CD4-positive, alpha-beta T cell (primary cell): ENCODE results near the gene AEBP1. TPM values are rescaled to one million over a fixed set of nuclear protein-coding genes. Genes with fewer than 3 reads are reported as not detected.

Experiments used
- ATAC-seq: fragments of 200-7000 bp; cut with Tn5 transposase; one replicate; pipeline ENCODE4 v1.10.0; 2022; ENCODE audit warnings: mild to moderate bottlenecking; ENCODE audit not compliant: poor library complexity
- CTCF ChIA-PET: fragments of 350-600 bp; sonication (Branson Sonifier 250); formaldehyde crosslinking; loops from one replicate; lab custom pipeline; 2021; ENCODE audit warnings: antibody characterized with exemption, inconsistent platforms; lab: Charles Lee
- POLR2A ChIA-PET: fragments of 350-600 bp; sonication (Branson Sonifier 250); formaldehyde crosslinking; loops from one replicate; lab custom pipeline; 2021; ENCODE audit warnings: antibody characterized with exemption, inconsistent platforms; lab: Charles Lee
- DNase-seq, 14 experiments: peaks; one replicate each; pipeline ENCODE4 v3.0.0-alpha.2; 2013 to 2020; ENCODE audit warnings: mixed read lengths in 2 of 14
- H3K27ac ChIP-seq, 2 donors: one replicate each; pipeline versions ENCODE4 v1.5.1 to v1.7.0; 2013; ENCODE audit warnings: low read length in 2 of 2, low read depth in 1 of 2, mild to moderate bottlenecking in 1 of 2
- H3K27me3 ChIP-seq, 2 experiments: 1 replicate in 1 of 2; 2 replicates in 1 of 2; pipeline versions ENCODE4 v1.6.1 to v1.7.0; 2013; ENCODE audit warnings: low read length in 2 of 2, control low read depth in 1 of 2, mild to moderate bottlenecking in 1 of 2, moderate library complexity in 1 of 2; ENCODE audit not compliant: insufficient read depth in 2 of 2, control insufficient read depth in 1 of 2
- H3K36me3 ChIP-seq: one replicate; pipeline ENCODE4 v1.6.1; 2013; ENCODE audit warnings: low read length, control low read depth; ENCODE audit not compliant: insufficient read depth
- H3K4me1 ChIP-seq: one replicate; pipeline ENCODE4 v1.6.1; 2013; ENCODE audit warnings: low read length, control low read depth; ENCODE audit not compliant: insufficient read depth
- H3K4me3 ChIP-seq: one replicate; pipeline ENCODE4 v1.5.1; 2013; ENCODE audit warnings: mild to moderate bottlenecking, low read length, moderate library complexity
- H3K9me3 ChIP-seq, 2 experiments: 1 replicate in 1 of 2; 2 replicates in 1 of 2; pipeline versions ENCODE4 v1.6.1 to v1.7.0; 2013; ENCODE audit warnings: low read length in 2 of 2, mild to moderate bottlenecking in 2 of 2, control low read depth in 1 of 2, moderate library complexity in 1 of 2; ENCODE audit not compliant: control insufficient read depth in 1 of 2, insufficient read depth in 1 of 2
- H3K27ac Mint-ChIP-seq: one replicate; pipeline ENCODE4 v1.8.0; 2020; ENCODE audit warnings: mixed read lengths
- H3K27me3 Mint-ChIP-seq: one replicate; pipeline ENCODE4 v1.8.0; 2021; ENCODE audit warnings: mixed read lengths
- H3K36me3 Mint-ChIP-seq: one replicate; pipeline ENCODE4 v1.8.0; 2021; ENCODE audit warnings: low read depth, mixed read lengths
- H3K4me1 Mint-ChIP-seq: one replicate; pipeline ENCODE4 v1.8.0; 2021; ENCODE audit warnings: low read depth, mixed read lengths
- H3K4me3 Mint-ChIP-seq: one replicate; pipeline ENCODE4 v1.8.0; 2020; ENCODE audit warnings: mild to moderate bottlenecking, mixed read lengths
- H3K9me3 Mint-ChIP-seq: one replicate; pipeline ENCODE4 v1.8.0; 2020; ENCODE audit warnings: mixed read lengths
- CTCF ChIP-seq: fragments of 200-600 bp; IDR thresholded peaks from one replicate; pipeline ENCODE4 v1.8.0; 2022; ENCODE audit warnings: antibody characterized with exemption, mild to moderate bottlenecking
- intact Hi-C, 2 experiments: fragments of 100-400 bp; cut with DNase I in 1 of 2; cut with micrococcal nuclease in 1 of 2; formaldehyde crosslinking; loops; one replicate each; pipeline versions ENCODE4 v1.15.1 to v1.9.0; 2023 to 2025; cut with DNase I, micrococcal nuclease
- polyA plus RNA-seq, 2 donors: library from polyadenylated mRNA; unstranded; fragments of 120-200 nt; gene quantifications; one replicate each; pipeline ENCODE4 v1.2.1, GENCODE V29; 2013
- total RNA-seq, 174 experiments: library from RNA in 2 of 174; stranded (reverse) in 2 of 174; gene quantifications; one replicate each; pipeline ENCODE4 v1.2.3 and lab custom pipeline; 2021 to 2026

Gene AEBP1
- total RNA-seq (10 to 100 TPM; 20.3 to 21.3 TPM), total RNA-seq (lab: John Stamatoyannopoulos, UW) (6.0 to 106 (median 17.5) reads per million in 172 experiments)
- 7.4 TPM for polyA plus RNA-seq (2013, experiment 1 of 2)
- polyA plus RNA-seq (2013, experiment 2 of 2): 7.2 TPM

GRCh38 chr7:44103923-44104859, at the start of gene AEBP1:
TSS of gene AEBP1 (plus strand) at chr7:44104345. CDS start at chr7:44104666, 321 bp downstream.
- DNase-seq: peak in 6 of 14 experiments; percentile 23 to 51 (median 41)
- peaks cover 17% of the 10 kb centered on the region for H3K4me1 ChIP-seq
- H3K4me3 Mint-ChIP-seq: peak within 1 kb of the TSS; percentile 87
- H3K36me3 ChIP-seq: no peaks in the 10 kb centered on the region
- peaks cover 16% of the 10 kb centered on the region for H3K4me1 Mint-ChIP-seq
- peak; percentile 54 for ATAC-seq
- peaks cover 0 to 3% of the 10 kb centered on the region in 2 experiments for H3K9me3 ChIP-seq
- intact Hi-C loops: no loop called here
- CTCF ChIA-PET: interaction anchor here (1.5 kb wide), 1 partner anchor 23 kb away, joined by 3 read pairs; no protein-coding TSS in a partner anchor
- POLR2A ChIA-PET: interaction anchor here (0.9 to 1.2 kb wide), 3 partner anchors 12 to 60 kb away, joined by 3 to 4 read pairs (median 3); partner anchors contain the start of genes DBNL and POLD2
- H3K27ac ChIP-seq: peak within 1 kb of the TSS in 1 of 2 donors; percentile 50
- H3K27me3 Mint-ChIP-seq: peaks cover 5% of the 10 kb centered on the region
- peak within 1 kb of the TSS; percentile 45 for H3K4me3 ChIP-seq
- H3K27me3 ChIP-seq: peaks cover 0 to 6% of the 10 kb centered on the region in 2 experiments
- H3K36me3 Mint-ChIP-seq: peaks cover 3% of the 10 kb centered on the region
- peak within 1 kb of the TSS; percentile 69 for H3K27ac Mint-ChIP-seq
- no peaks in the 10 kb centered on the region for H3K9me3 Mint-ChIP-seq
- TF ChIP-seq CTCF: no peak

- Mint-ChIP-seq H3K9me3 (no peaks in the 10 kb centered on the region), H3K27me3 (no peaks in the 10 kb centered on the region), H3K27ac (peak overlapping the region; percentile 72), H3K4me3 (no peak overlapping the region), H3K4me1 (peaks cover 29% of the 10 kb centered on the region), H3K36me3 (peaks cover 91% of the 10 kb centered on the region)
- peaks cover 87% of the 10 kb centered on the region for H3K36me3 ChIP-seq
- no peaks in the 10 kb centered on the region for H3K27me3 ChIP-seq
- ATAC-seq (no peak), DNase-seq (peak in 1 of 14 experiments; percentile 17)
- no peak overlapping the region for H3K4me3 ChIP-seq
- no peak overlapping the region for H3K27ac ChIP-seq
- peaks cover 20% of the 10 kb centered on the region for H3K4me1 ChIP-seq
- ChIA-PET POLR2A (no interaction called here), CTCF (no interaction called here)
- H3K9me3 ChIP-seq: no peaks in the 10 kb centered on the region
- intact Hi-C loops: no loop called here
- TF ChIP-seq CTCF: no peak
Measured at GRCh38 chr7:44056681-44057080, 47.5 kb upstream of the AEBP1 start.

GRCh38 chr7:44057181-44057848, 46.8 kb upstream of the AEBP1 start:
- Mint-ChIP-seq H3K27me3 (no peaks in the 10 kb centered on the region), H3K4me1 (peaks cover 23% of the 10 kb centered on the region), H3K36me3 (peaks cover 87% of the 10 kb centered on the region), H3K9me3 (no peaks in the 10 kb centered on the region), H3K4me3 (no peak overlapping the region), H3K27ac (peak overlapping the region; percentile 51)
- Histone ChIP-seq H3K4me1 (peaks cover 14% of the 10 kb centered on the region), H3K9me3 (no peaks in the 10 kb centered on the region), H3K27ac (peak overlapping the region in 1 of 2 donors; percentile 11), H3K4me3 (no peak overlapping the region), H3K27me3 (no peaks in the 10 kb centered on the region), H3K36me3 (peaks cover 88% of the 10 kb centered on the region)
- POLR2A ChIA-PET: no interaction called here
- no peak for TF ChIP-seq CTCF
- CTCF ChIA-PET: no interaction called here
- DNase-seq (peak in 1 of 14 experiments; percentile 26), ATAC-seq (no peak)
- intact Hi-C loops: no loop called here
